Astrocyte (in vitro differentiated cells and primary cell): ENCODE measurements around the gene RASGRP3. TPM values are rescaled to one million over a fixed set of nuclear protein-coding genes. Genes with fewer than 3 reads are reported as not detected.

ENCODE experiments used
- DNase-seq: peaks from one replicate; pipeline ENCODE4 v3.0.0-alpha.2; 2010; ENCODE audit warnings: low read depth
- FAIRE-seq: peaks from 2 replicates; lab custom pipeline; 2011; peaks lifted over from hg19 to GRCh38; lab: Jason Lieb, UNC
- H2AFZ ChIP-seq: 2 replicates; pipeline ENCODE4 v1.6.0; 2012; ENCODE audit warnings: low read depth, low read length, inconsistent platforms
- H3K27ac ChIP-seq: 2 replicates; pipeline ENCODE4 v1.5.1; 2011; ENCODE audit warnings: low read depth, low read length, inconsistent platforms
- H3K27me3 ChIP-seq: 2 replicates; pipeline ENCODE4 v1.6.0; 2011; ENCODE audit warnings: low read length, inconsistent platforms; ENCODE audit not compliant: insufficient read depth
- H3K36me3 ChIP-seq: 2 replicates; pipeline ENCODE4 v1.5.1; 2011; ENCODE audit warnings: low read length, inconsistent platforms; ENCODE audit not compliant: insufficient read depth
- H3K4me1 ChIP-seq: 2 replicates; pipeline ENCODE4 v1.5.1; 2011; ENCODE audit warnings: low read length, inconsistent platforms; ENCODE audit not compliant: insufficient read depth
- H3K4me2 ChIP-seq: 2 replicates; pipeline ENCODE4 v1.6.0; 2012; ENCODE audit warnings: low read length, inconsistent platforms
- H3K4me3 ChIP-seq: 2 replicates; pipeline ENCODE4 v1.5.1; 2011; ENCODE audit warnings: low read depth, mild to moderate bottlenecking, low read length, inconsistent platforms; ENCODE audit not compliant: insufficient read depth
- H3K79me2 ChIP-seq: 2 replicates; pipeline ENCODE4 v1.6.0; 2012; ENCODE audit warnings: mild to moderate bottlenecking, low read length, inconsistent platforms; ENCODE audit not compliant: insufficient read depth
- H3K9ac ChIP-seq: 2 replicates; pipeline ENCODE4 v1.6.0; 2012; ENCODE audit warnings: mild to moderate bottlenecking, low read length, inconsistent platforms
- H3K9me3 ChIP-seq: 2 replicates; pipeline ENCODE4 v1.5.1; 2012; ENCODE audit warnings: low read depth, mild to moderate bottlenecking, low read length, inconsistent platforms; ENCODE audit not compliant: insufficient read depth
- H4K20me1 ChIP-seq: 2 replicates; pipeline ENCODE4 v1.6.0; 2012; ENCODE audit warnings: low read length, inconsistent platforms; ENCODE audit not compliant: insufficient read depth
- H3K27ac Mint-ChIP-seq: one replicate; pipeline ENCODE4 v1.8.0; 2021; ENCODE audit warnings: mild to moderate bottlenecking, mixed read lengths; ENCODE audit not compliant: unreplicated experiment
- H3K27me3 Mint-ChIP-seq: one replicate; pipeline ENCODE4 v1.8.0; 2021; ENCODE audit warnings: low read depth, mixed read lengths; ENCODE audit not compliant: unreplicated experiment
- H3K36me3 Mint-ChIP-seq: one replicate; pipeline ENCODE4 v1.8.0; 2021; ENCODE audit warnings: low read depth, mixed read lengths; ENCODE audit not compliant: unreplicated experiment
- H3K4me1 Mint-ChIP-seq: one replicate; pipeline ENCODE4 v1.8.0; 2021; ENCODE audit warnings: low read depth, mixed read lengths; ENCODE audit not compliant: unreplicated experiment
- H3K4me3 Mint-ChIP-seq: one replicate; pipeline ENCODE4 v1.8.0; 2021; ENCODE audit warnings: mild to moderate bottlenecking, moderate library complexity, mixed read lengths; ENCODE audit not compliant: unreplicated experiment
- H3K9me3 Mint-ChIP-seq: one replicate; pipeline ENCODE4 v1.8.0; 2021; ENCODE audit warnings: mild to moderate bottlenecking, mixed read lengths; ENCODE audit not compliant: unreplicated experiment
- CTCF ChIP-seq: IDR thresholded peaks from 2 replicates; pipeline ENCODE4 v1.5.1; 2011; ENCODE audit warnings: low read depth, mild to moderate bottlenecking, inconsistent platforms, low read length, moderate library complexity; ENCODE audit not compliant: insufficient read depth
- EZH2 ChIP-seq: IDR thresholded peaks from 2 replicates; pipeline ENCODE4 v1.6.1; 2012; ENCODE audit warnings: mild to moderate bottlenecking, low read length, inconsistent platforms; ENCODE audit not compliant: insufficient read depth
- total RNA-seq: library from RNA; stranded (reverse); gene quantifications from 2 replicates; pipeline ENCODE4 v1.2.1, GENCODE V29; 2021

Gene RASGRP3
- total RNA-seq, 1 donor from 2014 or later: 2.8 TPM

DNA sequence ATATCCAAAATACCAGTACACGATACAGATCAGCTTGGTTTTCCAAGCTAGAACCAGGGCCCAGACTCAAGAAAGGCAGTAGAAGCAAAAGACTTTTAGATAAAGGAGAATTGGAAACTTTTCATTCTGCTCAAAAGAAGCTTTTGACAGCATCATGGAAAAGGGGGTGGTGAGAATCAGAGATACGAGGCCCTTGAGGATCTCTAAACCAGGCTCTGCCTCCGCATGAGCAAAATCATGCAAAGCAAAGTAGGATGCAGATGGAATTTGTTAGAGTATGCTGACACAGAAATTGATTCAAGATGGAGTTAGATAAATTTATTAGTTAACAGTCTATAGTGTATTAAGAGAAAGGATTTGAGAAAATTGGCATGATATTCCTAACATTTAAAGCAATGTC, 82.9 kb downstream of the RASGRP3 start:
- no peak for FAIRE-seq
- Histone ChIP-seq H3K4me2 (no peak overlapping the region), H2AFZ (no peak overlapping the region), H3K27ac (no peak overlapping the region), H4K20me1 (no peaks in the 10 kb centered on the region), H3K79me2 (no peaks in the 10 kb centered on the region), H3K27me3 (no peaks in the 10 kb centered on the region), H3K4me1 (no peaks in the 10 kb centered on the region), H3K36me3 (peaks cover 2% of the 10 kb centered on the region), H3K4me3 (no peak overlapping the region), H3K9me3 (no peaks in the 10 kb centered on the region), H3K9ac (no peak overlapping the region)
- Mint-ChIP-seq H3K9me3 (no peaks in the 10 kb centered on the region), H3K4me1 (peaks cover 13% of the 10 kb centered on the region), H3K27me3 (no peaks in the 10 kb centered on the region), H3K4me3 (no peak overlapping the region), H3K27ac (no peak overlapping the region), H3K36me3 (peaks cover 3% of the 10 kb centered on the region)
- no peak for DNase-seq
- TF ChIP-seq EZH2 (no peak), CTCF (no peak)

- H3K27ac Mint-ChIP-seq: no peak overlapping the region
- no peak overlapping the region for H3K4me3 Mint-ChIP-seq
- DNase-seq: no peak
- no peak overlapping the region for H3K4me3 ChIP-seq
- no peaks in the 10 kb centered on the region for H3K27me3 Mint-ChIP-seq
- TF ChIP-seq CTCF: no peak
- no peak for TF ChIP-seq EZH2
- H3K4me1 Mint-ChIP-seq: peaks cover 8% of the 10 kb centered on the region
- H3K36me3 Mint-ChIP-seq: peaks cover 2% of the 10 kb centered on the region
- H3K27ac ChIP-seq: no peak overlapping the region
- H3K36me3 ChIP-seq: peaks cover 2% of the 10 kb centered on the region
- no peak overlapping the region for H3K9ac ChIP-seq
- H4K20me1 ChIP-seq: no peaks in the 10 kb centered on the region
- no peak overlapping the region for H2AFZ ChIP-seq
- FAIRE-seq: no peak
- no peak overlapping the region for H3K4me2 ChIP-seq
- no peaks in the 10 kb centered on the region for H3K9me3 ChIP-seq
- no peaks in the 10 kb centered on the region for H3K9me3 Mint-ChIP-seq
- H3K27me3 ChIP-seq: no peaks in the 10 kb centered on the region
- no peaks in the 10 kb centered on the region for H3K79me2 ChIP-seq
- H3K4me1 ChIP-seq: no peaks in the 10 kb centered on the region
Observed at GRCh38 chr2:33560017-33560416, 83.6 kb downstream of the RASGRP3 start.

DNA sequence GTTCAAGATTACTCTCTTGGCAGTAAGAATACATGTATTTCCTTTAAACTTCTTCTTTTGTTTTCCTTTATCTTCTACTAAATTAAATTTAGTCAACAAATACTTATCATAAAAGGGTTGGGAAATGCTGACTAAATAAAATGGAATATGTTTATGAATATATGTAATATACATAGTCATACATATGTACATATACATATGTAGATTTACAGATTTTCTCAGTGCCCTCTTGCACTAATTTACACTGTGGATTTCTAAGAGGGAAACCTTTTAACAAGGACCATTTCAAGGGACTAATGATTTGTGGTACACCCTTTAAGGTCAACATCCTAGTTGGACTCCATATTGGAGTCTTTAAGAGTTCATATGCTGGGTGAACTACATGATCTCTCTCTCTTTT, 85.4 kb downstream of the RASGRP3 start:
- Mint-ChIP-seq H3K27ac (no peak overlapping the region), H3K27me3 (no peaks in the 10 kb centered on the region), H3K4me3 (no peak overlapping the region), H3K9me3 (no peaks in the 10 kb centered on the region), H3K36me3 (peaks cover 2% of the 10 kb centered on the region), H3K4me1 (no peaks in the 10 kb centered on the region)
- no peak for DNase-seq
- H3K4me1 ChIP-seq: no peaks in the 10 kb centered on the region
- no peaks in the 10 kb centered on the region for H4K20me1 ChIP-seq
- no peak overlapping the region for H2AFZ ChIP-seq
- H3K9me3 ChIP-seq: no peaks in the 10 kb centered on the region
- peaks cover 2% of the 10 kb centered on the region for H3K36me3 ChIP-seq
- TF ChIP-seq EZH2 (no peak), CTCF (no peak)
- no peaks in the 10 kb centered on the region for H3K79me2 ChIP-seq
- no peak overlapping the region for H3K4me3 ChIP-seq
- FAIRE-seq: no peak
- H3K27ac ChIP-seq: no peak overlapping the region
- H3K9ac ChIP-seq: no peak overlapping the region
- no peaks in the 10 kb centered on the region for H3K27me3 ChIP-seq
- no peak overlapping the region for H3K4me2 ChIP-seq
